HEK293 (cell line): ENCODE measurements around the gene DIS3L.
A peak's percentile ranks its signal among the peaks of the same experiment; 100 is the strongest.
"Not testable (repeated sequence)": the region's sequence is repeated elsewhere in the genome, so short reads cannot be mapped to it uniquely, and the experiment has no call there.

ENCODE experiments used
- CTCF ChIA-PET: fragments of 350-600 bp; formaldehyde crosslinking; extraction: SDS; loops from one replicate; lab custom pipeline; 2021; ENCODE audit warnings: antibody characterized with exemption; lab: Yijun Ruan, JAX
- POLR2A ChIA-PET: fragments of 300-600 bp; formaldehyde crosslinking; extraction: SDS; loops from one replicate; lab custom pipeline; 2020; ENCODE audit warnings: antibody characterized with exemption, inconsistent platforms; lab: Yijun Ruan, JAX
- H3K27ac ChIP-seq: fragments of 200-500 bp; sonication (Bioruptor generic); 2 replicates; pipeline ENCODE4 v1.5.1; 2014; ENCODE audit warnings: low read depth, low read length, control low read depth, inconsistent platforms; ENCODE audit errors: extremely low read depth
- H3K36me3 ChIP-seq, 2 experiments: fragments of 200-500 bp in 1 of 2; sonication (Bioruptor generic) in 1 of 2; 1 replicate in 1 of 2; 2 replicates in 1 of 2; pipeline ENCODE4 v1.5.1; 2014 to 2017; ENCODE audit warnings: inconsistent platforms in 2 of 2, low read length in 2 of 2; ENCODE audit not compliant: control insufficient read depth in 2 of 2, insufficient read depth in 1 of 2
- H3K4me1 ChIP-seq: fragments of 200-500 bp; sonication (Bioruptor generic); 2 replicates; pipeline ENCODE4 v1.5.1; 2014; ENCODE audit warnings: mild to moderate bottlenecking, low read length, inconsistent platforms; ENCODE audit not compliant: control insufficient read depth, insufficient read depth
- H3K4me3 ChIP-seq: 2 replicates; pipeline ENCODE4 v1.5.1; 2011; ENCODE audit warnings: low read depth, mild to moderate bottlenecking, control low read depth, low read length, moderate library complexity
- H3K9me3 ChIP-seq: fragments of 200-500 bp; sonication (Bioruptor generic); 2 replicates; pipeline ENCODE4 v1.5.1; 2014; ENCODE audit warnings: low read depth, low read length, inconsistent platforms; ENCODE audit not compliant: control insufficient read depth, insufficient read depth
- KLF10 ChIP-seq: fragments of 450-650 bp; IDR thresholded peaks from 2 replicates; pipeline ENCODE4 v1.5.1; 2018; ENCODE audit warnings: missing biosample characterization, mild to moderate bottlenecking, missing genetic modification characterization
- KLF16 ChIP-seq: fragments of 450-650 bp; formaldehyde crosslinking; IDR thresholded peaks from 2 replicates; pipeline ENCODE4 v1.5.1; 2017; ENCODE audit warnings: missing biosample characterization, missing genetic modification characterization
- KLF9 ChIP-seq: fragments of 450-650 bp; formaldehyde crosslinking; IDR thresholded peaks from 2 replicates; pipeline ENCODE4 v1.5.1; 2016; ENCODE audit warnings: missing biosample characterization, missing genetic modification characterization, low read depth
- OSR2 ChIP-seq: fragments of 450-650 bp; formaldehyde crosslinking; IDR thresholded peaks from 2 replicates; pipeline ENCODE4 v1.5.1; 2016; ENCODE audit warnings: missing biosample characterization, missing genetic modification characterization
- OVOL3 ChIP-seq: fragments of 450-650 bp; formaldehyde crosslinking; IDR thresholded peaks from 2 replicates; pipeline ENCODE4 v1.5.1; 2016; ENCODE audit warnings: missing biosample characterization, missing genetic modification characterization
- SCRT1 ChIP-seq: fragments of 450-650 bp; formaldehyde crosslinking; IDR thresholded peaks from 2 replicates; pipeline ENCODE4 v1.5.1; 2016; ENCODE audit warnings: missing biosample characterization, missing genetic modification characterization, borderline replicate concordance
- TCF7L2 ChIP-seq: IDR thresholded peaks from 2 replicates; pipeline ENCODE4 v1.6.1; 2011; ENCODE audit warnings: low read depth, mild to moderate bottlenecking, inconsistent platforms, low read length, moderate library complexity, borderline replicate concordance
- ZBTB17 ChIP-seq: fragments of 450-650 bp; formaldehyde crosslinking; IDR thresholded peaks from 2 replicates; pipeline ENCODE4 v1.5.1; 2016; ENCODE audit warnings: missing biosample characterization, missing genetic modification characterization
- ZNF175 ChIP-seq: fragments of 450-650 bp; formaldehyde crosslinking; IDR thresholded peaks from 2 replicates; pipeline ENCODE4 v1.5.1; 2016; ENCODE audit warnings: missing biosample characterization, missing genetic modification characterization
- ZNF19 ChIP-seq: fragments of 450-650 bp; formaldehyde crosslinking; IDR thresholded peaks from 2 replicates; pipeline ENCODE4; 2016; ENCODE audit warnings: missing biosample characterization, missing genetic modification characterization, low read depth
- ZNF211 ChIP-seq: fragments of 450-650 bp; formaldehyde crosslinking; IDR thresholded peaks from 2 replicates; pipeline ENCODE4 v1.5.1; 2016; ENCODE audit warnings: low read depth, missing biosample characterization, missing genetic modification characterization
- ZNF223 ChIP-seq: fragments of 450-650 bp; formaldehyde crosslinking; IDR thresholded peaks from 2 replicates; pipeline ENCODE4 v1.5.1; 2016; ENCODE audit warnings: missing biosample characterization, missing genetic modification characterization
- ZNF391 ChIP-seq: fragments of 450-650 bp; formaldehyde crosslinking; IDR thresholded peaks from 2 replicates; pipeline ENCODE4 v1.5.1; 2016; ENCODE audit warnings: low read depth, missing biosample characterization, missing genetic modification characterization, borderline replicate concordance
- ZNF404 ChIP-seq: fragments of 450-650 bp; formaldehyde crosslinking; IDR thresholded peaks from 2 replicates; pipeline ENCODE4 v1.5.1; 2017; ENCODE audit warnings: missing biosample characterization, missing genetic modification characterization
- ZNF416 ChIP-seq: fragments of 450-650 bp; formaldehyde crosslinking; IDR thresholded peaks from 2 replicates; pipeline ENCODE4 v1.5.1; 2016; ENCODE audit warnings: missing biosample characterization, missing genetic modification characterization
- ZNF558 ChIP-seq: fragments of 450-650 bp; formaldehyde crosslinking; IDR thresholded peaks from 2 replicates; pipeline ENCODE4 v1.5.1; 2016; ENCODE audit warnings: missing biosample characterization, missing genetic modification characterization
- ZNF585B ChIP-seq: fragments of 450-650 bp; formaldehyde crosslinking; IDR thresholded peaks from 2 replicates; pipeline ENCODE4 v1.5.1; 2016; ENCODE audit warnings: missing biosample characterization, missing genetic modification characterization
- ZNF600 ChIP-seq: fragments of 450-650 bp; formaldehyde crosslinking; IDR thresholded peaks from 2 replicates; pipeline ENCODE4 v1.5.1; 2016; ENCODE audit warnings: missing biosample characterization, missing genetic modification characterization
- ZNF623 ChIP-seq: fragments of 450-650 bp; formaldehyde crosslinking; IDR thresholded peaks from 2 replicates; pipeline ENCODE4 v1.5.1; 2016; ENCODE audit warnings: missing biosample characterization, missing genetic modification characterization
- ZNF624 ChIP-seq: fragments of 450-650 bp; formaldehyde crosslinking; IDR thresholded peaks from 2 replicates; pipeline ENCODE4 v1.5.1; 2017; ENCODE audit warnings: missing biosample characterization, missing genetic modification characterization
- ZNF658 ChIP-seq: fragments of 450-650 bp; formaldehyde crosslinking; IDR thresholded peaks from 2 replicates; pipeline ENCODE4; 2016; ENCODE audit warnings: missing biosample characterization, missing genetic modification characterization
- ZNF843 ChIP-seq: fragments of 450-650 bp; formaldehyde crosslinking; IDR thresholded peaks from 2 replicates; pipeline ENCODE4 v1.5.1; 2016; ENCODE audit warnings: missing biosample characterization, missing genetic modification characterization
- ZXDB ChIP-seq: fragments of 450-650 bp; formaldehyde crosslinking; IDR thresholded peaks from 2 replicates; pipeline ENCODE4 v1.5.1; 2016; ENCODE audit warnings: missing biosample characterization, missing genetic modification characterization
- TF ChIP-seq, protein P1 (sequence below): fragments of 450-650 bp; formaldehyde crosslinking; IDR thresholded peaks from 2 replicates; pipeline ENCODE4 v1.5.1; 2016; ENCODE audit warnings: missing biosample characterization, missing genetic modification characterization
- TF ChIP-seq, protein P2 (sequence below): fragments of 450-650 bp; formaldehyde crosslinking; IDR thresholded peaks from 2 replicates; pipeline ENCODE4; 2016; ENCODE audit warnings: missing biosample characterization, missing genetic modification characterization

Gene DIS3L

GRCh38 chr15:66328771-66329170, 35.4 kb downstream of the DIS3L start:
- CTCF ChIA-PET, result no interaction called here
- TF ChIP-seq ZNF19 (tag by site-specific recombination) (no peak), ZNF600 (tag by site-specific recombination) (no peak), ZNF658 (tag by site-specific recombination) (no peak), ZNF623 (no peak), SCRT1 (tag by site-specific recombination) (no peak), ZNF416 (tag by site-specific recombination) (no peak)
- H3K4me1 ChIP-seq, result no peaks in the 10 kb centered on the region
- peaks cover 73 to 77% of the 10 kb centered on the region in 2 experiments for H3K36me3 ChIP-seq
- no peak overlapping the region for H3K27ac ChIP-seq
- H3K4me3 ChIP-seq, result no peak overlapping the region
- POLR2A ChIA-PET, result no interaction called here
- H3K9me3 ChIP-seq, result no peaks in the 10 kb centered on the region; the same call in none of the 2 replicates

- H3K4me1 ChIP-seq, H3K27ac ChIP-seq, H3K4me3 ChIP-seq: not testable (repeated sequence)
- TF ChIP-seq, protein P1, sequence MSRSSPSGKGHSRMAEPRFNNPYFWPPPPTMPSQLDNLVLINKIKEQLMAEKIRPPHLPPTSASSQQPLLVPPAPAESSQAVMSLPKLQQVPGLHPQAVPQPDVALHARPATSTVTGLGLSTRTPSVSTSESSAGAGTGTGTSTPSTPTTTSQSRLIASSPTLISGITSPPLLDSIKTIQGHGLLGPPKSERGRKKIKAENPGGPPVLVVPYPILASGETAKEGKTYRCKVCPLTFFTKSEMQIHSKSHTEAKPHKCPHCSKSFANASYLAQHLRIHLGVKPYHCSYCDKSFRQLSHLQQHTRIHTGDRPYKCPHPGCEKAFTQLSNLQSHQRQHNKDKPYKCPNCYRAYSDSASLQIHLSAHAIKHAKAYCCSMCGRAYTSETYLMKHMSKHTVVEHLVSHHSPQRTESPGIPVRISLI (tag by site-specific recombination), result peak; percentile 76; the same call in 1 of the 2 replicates
- TF ChIP-seq, all 188 proteins: peak for 1; not testable (repeated sequence) for 187
- POLR2A ChIA-PET, result interaction anchor here (0.7 kb wide), 1 partner anchor 8 kb away, joined by 5 read pairs; the partner anchor contains the start of gene TIPIN
- H3K9me3 ChIP-seq, CTCF ChIA-PET: not testable (repeated sequence)
- H3K36me3 ChIP-seq, result peaks cover 79 to 99% of the 10 kb centered on the region in 2 experiments
Observed at GRCh38 chr15:66348530-66348929, 55.2 kb downstream of the DIS3L start.

DNA sequence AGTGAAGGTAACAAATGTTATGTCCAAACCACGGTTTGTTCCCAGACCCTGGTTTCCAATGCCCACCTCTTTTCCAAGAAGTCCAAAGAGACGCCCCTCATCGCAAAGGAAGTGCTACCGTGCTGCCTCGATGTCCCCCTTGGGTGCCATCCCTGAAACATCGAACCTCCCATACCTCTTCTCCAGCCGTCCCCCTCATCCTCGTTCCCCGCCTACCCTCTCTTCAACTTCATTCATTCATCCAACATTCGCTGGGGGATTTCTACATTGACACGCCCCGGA, 62.6 kb downstream of the DIS3L start:
- H3K9me3 ChIP-seq, result no peaks in the 10 kb centered on the region
- ChIA-PET POLR2A (interaction anchor here (1.0 to 1.5 kb wide), 3 partner anchors 30 to 128 kb away, joined by 3 to 7 read pairs (median 3); partner anchors contain the start of gene MAP2K1), CTCF (interaction anchor here (0.5 to 1.0 kb wide), 2 partner anchors 85 to 142 kb away, joined by 4 to 5 read pairs; no protein-coding TSS in a partner anchor)
- peaks cover 6% of the 10 kb centered on the region; the same call in 1 of the 2 replicates for H3K4me1 ChIP-seq
- peaks cover 28 to 30% of the 10 kb centered on the region in 2 experiments for H3K36me3 ChIP-seq
- H3K27ac ChIP-seq, result peak overlapping the region; percentile 87
- TF ChIP-seq ZNF585B (tag by site-specific recombination), result no peak
- no peak for TF ChIP-seq KLF16 (tag by site-specific recombination)
- no peak; the same call in 1 of the 2 replicates for TF ChIP-seq ZNF404 (tag by site-specific recombination)
- TF ChIP-seq KLF10, result no peak
- no peak for TF ChIP-seq OSR2 (tag by site-specific recombination)
- no peak for TF ChIP-seq ZNF175 (tag by site-specific recombination)
- TF ChIP-seq, all 188 proteins: peak for 0
- peak overlapping the region; percentile 88 for H3K4me3 ChIP-seq

DNA sequence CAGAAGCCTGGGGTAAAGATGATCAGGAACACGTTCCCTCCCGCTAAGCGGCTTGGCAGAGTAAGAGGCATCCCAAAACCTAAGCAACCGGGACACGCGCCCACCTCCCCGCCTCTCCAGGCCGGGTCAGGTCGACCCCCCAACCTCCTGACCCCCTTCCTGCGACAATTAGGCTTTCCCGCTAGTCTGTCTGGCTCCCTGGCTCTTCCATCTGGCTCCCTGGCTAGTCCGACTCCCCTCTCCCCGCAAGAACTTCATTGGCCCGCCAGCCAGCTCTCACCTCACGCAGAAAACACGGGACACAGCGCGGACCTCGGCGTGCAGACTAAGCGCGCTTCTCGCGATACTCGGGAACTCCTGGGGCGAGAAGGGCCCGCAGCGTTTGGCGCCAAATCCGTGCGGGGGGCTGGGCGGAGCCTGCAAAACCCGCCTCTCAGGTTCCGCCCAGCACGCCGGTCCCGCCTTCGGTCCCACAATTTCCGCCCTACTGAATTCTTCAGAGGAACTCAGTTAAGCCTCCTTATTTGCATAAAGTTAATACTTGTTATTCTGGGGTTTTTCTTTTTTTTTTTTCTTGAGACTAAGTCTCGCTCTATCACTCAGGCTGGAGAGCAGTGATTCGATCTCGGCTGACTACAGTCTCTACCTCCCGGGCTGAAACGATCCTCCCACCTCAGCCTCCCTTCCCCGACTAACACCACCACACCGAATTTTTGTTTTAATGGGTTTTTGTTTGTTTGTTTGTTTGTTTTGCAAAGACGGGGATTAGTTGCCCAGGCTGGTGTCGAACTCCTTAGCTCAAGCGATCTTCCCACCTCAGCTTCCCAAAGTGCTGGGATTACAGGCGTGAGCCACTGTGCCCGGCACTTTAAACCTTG, 63.2 kb downstream of the DIS3L start, which contains the start of gene TIPIN:
TSS of gene TIPIN (minus strand) at position 327 of the 878 bp plus-strand sequence. CDS start 3,738 bp downstream, outside the sequence.
- ChIA-PET POLR2A (interaction anchor here (0.6 to 1.5 kb wide), 5 partner anchors 8 to 142 kb away, joined by 3 to 7 read pairs (median 4); partner anchors contain the start of gene MAP2K1), CTCF (interaction anchor here (0.6 to 0.9 kb wide), 2 partner anchors 17 to 141 kb away, joined by 3 to 5 read pairs; no protein-coding TSS in a partner anchor)
- H3K4me1 ChIP-seq, result peaks cover 6% of the 10 kb centered on the region; the same call in 1 of the 2 replicates
- H3K9me3 ChIP-seq, result no peaks in the 10 kb centered on the region
- peak within 1 kb of the TSS; percentile 88 for H3K4me3 ChIP-seq
- peak within 1 kb of the TSS; percentile 87 for H3K27ac ChIP-seq
- H3K36me3 ChIP-seq, result peaks cover 22 to 24% of the 10 kb centered on the region in 2 experiments
- TF ChIP-seq ZNF211 (no peak), ZNF843 (tag by site-specific recombination) (peak; percentile 75), ZBTB17 (peak; percentile 99), ZNF624 (tag by site-specific recombination) (no peak), TCF7L2 (no peak), ZXDB (tag by site-specific recombination) (peak; percentile 94), KLF9 (tag by site-specific recombination) (peak; percentile 46; the same call in 1 of the 2 replicates), ZNF19 (tag by site-specific recombination) (no peak), ZNF391 (peak; percentile 70; the same call in 1 of the 2 replicates), KLF16 (tag by site-specific recombination) (peak; percentile 93), ZNF223 (no peak), ZNF558 (tag by site-specific recombination) (peak; percentile 29; the same call in 1 of the 2 replicates), OVOL3 (peak; percentile 68)
- TF ChIP-seq, protein P2, sequence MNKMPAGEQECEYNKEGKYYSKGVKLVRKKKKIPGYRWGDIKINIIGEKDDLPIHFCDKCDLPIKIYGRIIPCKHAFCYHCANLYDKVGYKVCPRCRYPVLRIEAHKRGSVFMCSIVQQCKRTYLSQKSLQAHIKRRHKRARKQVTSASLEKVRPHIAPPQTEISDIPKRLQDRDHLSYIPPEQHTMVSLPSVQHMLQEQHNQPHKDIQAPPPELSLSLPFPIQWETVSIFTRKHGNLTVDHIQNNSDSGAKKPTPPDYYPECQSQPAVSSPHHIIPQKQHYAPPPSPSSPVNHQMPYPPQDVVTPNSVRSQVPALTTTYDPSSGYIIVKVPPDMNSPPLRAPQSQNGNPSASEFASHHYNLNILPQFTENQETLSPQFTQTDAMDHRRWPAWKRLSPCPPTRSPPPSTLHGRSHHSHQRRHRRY, result no peak
